Endometrium (tissue), 2 donors: Measurements from ENCODE around the gene NDUFC1.
"Not testable (repeated sequence)": the region's sequence is repeated elsewhere in the genome, so short reads cannot be mapped to it uniquely, and the experiment has no call there.

Experiments used
- FAIRE-seq: peaks from 2 replicates; lab custom pipeline; 2012; peaks lifted over from hg19 to GRCh38; lab: Jason Lieb, UNC
- donor health status: control.
- donor health status: control.

NDUFC1 gene

DNA sequence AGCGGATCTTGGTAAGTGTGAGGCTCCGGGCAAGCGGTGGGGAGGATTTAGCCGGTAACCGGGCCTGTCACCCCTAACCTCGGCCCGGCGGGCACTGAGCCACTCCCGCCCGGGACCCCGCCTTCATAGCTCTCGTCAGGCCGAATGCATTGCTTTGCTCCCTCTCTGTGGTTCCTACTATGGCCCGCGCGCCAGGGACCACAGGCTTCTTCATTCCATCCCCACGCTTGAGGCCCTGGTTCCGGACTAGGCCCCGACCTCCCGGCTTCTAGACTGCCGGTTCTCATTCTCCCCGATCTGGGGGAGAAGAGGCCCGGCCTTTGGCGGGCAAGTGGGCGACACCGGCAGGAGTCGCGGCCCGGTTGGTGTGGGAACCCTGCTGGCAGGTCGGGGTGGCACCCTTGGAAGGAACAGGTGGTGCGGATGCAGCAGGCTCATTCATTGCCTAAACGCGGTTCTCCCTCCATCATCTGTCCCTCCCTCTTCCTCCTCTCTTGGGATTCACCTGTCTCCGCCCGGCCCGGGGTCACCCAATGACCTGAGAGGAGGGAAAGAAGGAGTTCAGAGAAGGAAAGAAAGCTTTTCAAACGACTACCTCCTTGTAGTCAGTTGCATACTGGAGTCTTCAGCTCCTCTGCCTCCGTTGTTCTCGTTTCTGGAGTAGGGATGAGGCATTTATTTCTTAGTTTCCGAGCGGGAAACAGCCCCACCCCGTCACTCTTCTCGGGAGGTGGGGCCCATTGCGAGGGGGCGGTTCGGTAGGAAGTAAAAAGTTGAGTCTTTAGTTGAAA lies at the start of gene NDUFC1:
Gene NDUFC1, minus strand, starts transcription at position 657 of the 791 bp plus-strand sequence. CDS start 6,679 bp downstream, outside the sequence.
- FAIRE-seq: no peak

DNA sequence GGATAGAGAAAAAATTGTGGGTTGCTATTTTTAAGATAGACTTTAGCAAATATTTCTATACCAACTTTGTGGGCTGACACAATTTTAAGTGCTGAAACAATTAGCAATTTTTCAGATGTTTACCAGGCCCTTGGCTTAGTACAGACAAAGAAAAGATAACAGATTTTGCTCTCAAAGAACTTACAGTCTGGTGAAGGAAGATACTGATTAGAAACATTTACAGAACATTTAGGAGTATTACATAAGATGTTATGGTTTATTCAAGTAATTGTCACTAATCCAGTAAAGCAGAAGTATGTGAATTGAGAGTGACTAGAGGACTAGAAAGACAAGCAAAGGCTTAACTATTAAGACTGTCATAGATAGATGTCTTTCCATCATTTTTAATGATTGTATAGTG lies 35.3 kb upstream of the NDUFC1 start:
- FAIRE-seq: no peak

DNA sequence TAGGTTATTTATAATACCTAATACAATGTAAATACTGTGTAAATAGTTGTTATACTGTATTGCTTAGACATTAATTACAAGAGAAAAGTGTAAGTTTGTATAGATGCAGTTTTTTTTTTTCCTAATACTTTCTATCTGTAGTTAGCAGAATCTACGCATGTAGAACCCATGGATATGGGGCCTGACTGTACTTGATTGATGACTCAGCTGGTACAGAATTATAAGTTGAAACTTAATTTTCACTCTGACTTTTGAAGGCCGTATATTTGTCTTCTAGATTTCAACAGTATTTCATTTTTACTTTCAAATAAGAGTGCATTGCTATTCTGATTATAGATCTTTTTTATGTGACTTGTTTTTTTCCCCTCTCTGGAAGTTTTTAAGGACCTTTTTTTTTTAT lies 30.8 kb upstream of the NDUFC1 start:
- no peak for FAIRE-seq

DNA sequence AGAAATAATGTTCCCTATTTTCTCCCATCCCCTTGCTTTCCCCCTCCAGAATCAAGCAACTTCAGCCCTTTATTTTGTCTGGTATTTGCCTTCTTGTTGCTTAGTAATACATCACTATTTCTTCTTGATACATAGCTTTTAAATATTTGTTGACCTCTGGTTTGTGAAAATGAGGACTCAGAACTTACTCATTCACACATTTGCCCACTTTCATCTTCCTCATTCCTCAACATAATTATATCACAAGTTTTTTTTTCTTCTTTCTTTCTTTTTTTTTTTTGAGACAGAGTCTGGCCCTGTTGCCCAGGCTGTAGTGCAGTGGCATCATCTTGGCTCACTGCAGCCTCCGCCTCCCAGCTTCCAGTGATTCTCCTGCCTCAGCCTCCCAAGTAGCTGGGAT lies 28.9 kb upstream of the NDUFC1 start:
- FAIRE-seq: no peak

DNA sequence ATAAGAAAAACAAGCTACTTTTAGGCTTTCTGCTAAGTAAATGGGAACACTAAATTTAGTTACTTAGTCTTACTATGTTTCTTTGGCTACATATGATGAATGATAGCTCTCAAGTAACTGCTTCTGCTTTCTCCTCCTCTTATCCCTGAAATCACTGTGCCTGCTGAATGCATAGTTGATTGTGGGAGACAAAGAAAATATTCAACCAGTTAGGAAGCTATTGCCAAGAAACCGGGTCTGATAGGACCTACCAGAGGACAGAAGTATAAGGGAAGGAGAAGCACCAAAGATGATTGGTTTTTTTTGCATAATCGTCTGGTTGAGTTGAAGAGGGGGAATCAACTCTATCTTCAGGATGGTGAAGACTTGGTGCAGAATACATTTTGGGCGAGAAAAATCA lies 28.0 kb upstream of the NDUFC1 start:
- FAIRE-seq: no peak

DNA sequence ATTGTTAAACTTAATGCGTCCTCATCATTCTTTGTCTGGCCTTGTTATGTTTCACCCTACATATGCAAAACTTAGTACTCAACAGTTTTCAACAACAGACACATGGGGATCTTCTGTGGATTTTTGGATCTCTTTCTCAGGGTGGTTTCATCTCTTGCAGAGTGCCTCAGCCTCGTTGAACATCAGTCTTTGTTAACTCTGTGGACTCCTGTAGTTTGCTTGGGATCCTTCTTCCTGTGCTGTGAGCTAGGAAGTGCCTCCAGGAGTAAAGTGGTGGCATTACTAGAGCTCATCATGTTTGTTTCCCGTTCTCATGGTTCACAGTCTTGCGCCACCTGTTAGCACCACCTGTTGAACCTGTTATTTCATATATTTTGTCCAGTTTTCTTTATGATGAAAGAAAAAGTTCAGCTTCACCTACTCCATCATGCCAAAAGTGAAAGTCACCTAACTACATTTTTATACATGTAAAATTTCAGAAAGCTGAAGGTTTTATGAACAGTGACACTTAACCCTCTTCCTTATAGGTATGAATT lies 27.5 kb upstream of the NDUFC1 start:
- FAIRE-seq: no peak

DNA sequence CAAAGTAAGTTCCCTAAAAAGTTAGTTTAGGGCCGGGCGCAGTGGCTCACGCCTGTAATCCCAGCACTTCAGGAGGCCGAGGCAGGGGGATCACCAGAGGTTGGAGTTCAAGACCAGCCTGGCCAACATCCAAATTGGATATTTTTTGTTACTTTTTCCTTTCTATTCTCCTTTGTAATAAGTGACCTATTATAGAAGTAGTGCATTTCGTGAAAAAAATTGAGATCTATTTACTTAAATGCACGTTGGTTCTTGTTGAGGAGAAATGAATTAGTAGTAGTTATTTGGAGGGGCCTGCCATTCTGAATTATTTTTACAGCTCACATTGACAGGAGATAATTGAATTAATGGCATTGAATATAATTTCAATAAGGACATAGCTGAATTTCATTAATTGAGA lies 22.3 kb upstream of the NDUFC1 start:
- FAIRE-seq: no peak

DNA sequence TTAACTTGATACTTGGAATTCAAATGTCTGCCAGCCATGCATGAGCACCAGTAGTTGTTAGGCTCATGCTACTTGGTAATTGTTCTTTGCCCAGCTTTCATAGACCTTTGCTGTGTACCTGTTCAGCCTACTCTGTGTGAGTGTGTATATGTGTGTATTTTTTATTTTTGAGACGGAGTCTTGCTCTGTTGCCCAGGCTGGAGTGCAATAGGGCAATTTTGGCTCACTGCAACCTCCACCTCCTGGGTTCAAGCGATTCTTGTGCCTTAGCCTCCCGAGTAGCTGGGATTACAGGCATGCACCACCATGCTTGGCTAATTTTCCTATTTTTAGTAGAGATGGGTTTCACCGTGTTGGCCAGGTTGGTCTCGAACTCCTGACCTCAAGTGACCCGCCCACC lies 20.3 kb upstream of the NDUFC1 start:
- not testable (repeated sequence) for FAIRE-seq

DNA sequence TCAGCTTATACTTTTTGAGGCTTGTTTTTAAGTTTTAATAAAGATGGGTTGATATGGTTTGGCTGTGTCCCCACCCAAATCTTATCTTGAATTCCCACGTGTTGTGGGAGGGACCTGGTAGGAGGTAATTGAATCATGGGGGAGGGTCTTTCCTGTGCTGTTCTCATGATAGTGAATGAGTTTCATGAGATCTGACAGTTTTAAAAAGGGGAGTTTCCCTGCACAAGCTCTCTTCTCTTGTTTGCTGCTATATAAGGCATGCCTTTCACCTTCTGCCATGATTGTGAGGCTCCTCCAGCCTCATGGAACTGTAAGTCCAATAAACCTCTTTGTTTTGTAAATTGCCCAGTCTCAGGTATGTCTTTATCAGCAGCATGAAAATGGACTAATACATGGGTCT lies 19.8 kb upstream of the NDUFC1 start:
- not testable (repeated sequence) for FAIRE-seq

DNA sequence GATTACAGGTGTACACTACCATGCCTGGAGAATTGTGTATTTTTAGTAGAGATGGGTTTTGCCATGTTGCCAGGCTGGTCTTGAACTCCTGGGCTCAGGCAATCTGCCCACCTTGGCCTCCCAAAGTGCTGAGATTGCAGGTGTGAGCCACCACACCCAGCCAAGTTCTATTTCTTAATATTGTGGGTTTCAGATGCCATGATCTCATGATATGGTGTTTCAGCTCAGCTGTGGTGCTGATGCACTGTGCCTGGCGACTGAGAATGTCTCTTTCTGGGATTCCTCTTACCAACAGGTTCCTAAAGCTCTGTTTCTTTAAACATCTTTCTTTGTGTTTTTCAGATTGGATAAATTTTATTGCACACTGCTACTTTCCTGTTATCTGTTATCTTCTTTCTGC lies 17.3 kb upstream of the NDUFC1 start:
- no peak for FAIRE-seq

DNA sequence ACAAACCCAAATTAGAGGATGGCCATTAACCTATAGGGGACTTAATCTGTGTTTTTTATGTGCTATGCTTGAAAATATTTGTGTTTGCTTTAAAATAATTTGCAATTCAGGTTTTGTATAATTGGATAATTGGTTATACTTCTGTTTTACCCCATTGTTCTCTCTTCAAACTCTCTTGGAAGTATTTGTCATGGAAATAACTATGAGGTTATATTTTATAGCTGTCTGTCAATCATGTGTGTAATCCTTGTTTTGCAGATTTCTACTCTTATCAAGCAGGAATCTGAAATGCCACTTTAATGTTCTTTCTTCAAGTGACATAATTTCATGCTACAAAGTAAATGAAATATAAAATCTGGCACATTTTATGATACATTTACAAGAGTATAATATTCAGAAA lies 15.4 kb upstream of the NDUFC1 start:
- FAIRE-seq: no peak

DNA sequence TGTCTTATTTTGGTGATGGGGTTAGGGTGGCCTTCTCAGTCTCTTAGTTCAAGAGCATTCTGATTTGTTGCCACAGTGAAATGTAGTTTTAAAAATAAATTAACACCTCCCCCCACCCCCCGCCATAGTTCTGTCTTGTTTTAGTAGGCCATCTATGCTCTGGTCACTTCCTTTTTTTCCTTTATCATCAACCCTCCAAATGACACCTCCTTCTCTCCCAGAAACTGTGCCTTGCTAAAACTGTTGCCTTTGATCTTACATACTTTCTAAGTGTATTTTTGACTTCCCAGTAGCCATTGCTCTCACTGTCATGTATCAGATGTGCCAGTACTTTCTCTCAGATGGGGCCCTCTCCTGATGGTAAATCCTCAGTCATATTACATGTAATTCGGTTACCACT lies 14.5 kb upstream of the NDUFC1 start:
- no peak for FAIRE-seq

DNA sequence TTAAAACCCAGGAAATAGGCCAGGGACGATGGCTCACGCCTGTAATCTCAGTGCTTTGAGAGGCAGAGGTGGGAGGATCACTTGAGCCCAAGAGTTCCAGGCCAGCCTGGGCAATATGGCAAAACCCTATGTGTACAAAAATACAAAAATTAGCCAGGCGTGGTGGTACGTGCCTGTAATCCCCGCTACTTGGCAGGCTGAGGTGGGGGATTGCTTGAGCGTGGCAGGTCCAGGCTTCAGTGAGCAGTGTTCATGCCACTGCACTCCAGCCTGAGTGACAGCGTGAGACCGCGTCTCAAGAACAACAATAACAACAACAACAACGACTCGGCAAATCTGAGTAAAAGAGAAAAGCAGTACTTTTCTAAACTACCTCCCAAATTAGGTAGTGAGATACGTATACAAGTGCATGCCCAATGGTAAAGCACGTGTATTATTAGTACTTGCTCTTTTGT lies 13.0 kb upstream of the NDUFC1 start:
- FAIRE-seq: no peak

DNA sequence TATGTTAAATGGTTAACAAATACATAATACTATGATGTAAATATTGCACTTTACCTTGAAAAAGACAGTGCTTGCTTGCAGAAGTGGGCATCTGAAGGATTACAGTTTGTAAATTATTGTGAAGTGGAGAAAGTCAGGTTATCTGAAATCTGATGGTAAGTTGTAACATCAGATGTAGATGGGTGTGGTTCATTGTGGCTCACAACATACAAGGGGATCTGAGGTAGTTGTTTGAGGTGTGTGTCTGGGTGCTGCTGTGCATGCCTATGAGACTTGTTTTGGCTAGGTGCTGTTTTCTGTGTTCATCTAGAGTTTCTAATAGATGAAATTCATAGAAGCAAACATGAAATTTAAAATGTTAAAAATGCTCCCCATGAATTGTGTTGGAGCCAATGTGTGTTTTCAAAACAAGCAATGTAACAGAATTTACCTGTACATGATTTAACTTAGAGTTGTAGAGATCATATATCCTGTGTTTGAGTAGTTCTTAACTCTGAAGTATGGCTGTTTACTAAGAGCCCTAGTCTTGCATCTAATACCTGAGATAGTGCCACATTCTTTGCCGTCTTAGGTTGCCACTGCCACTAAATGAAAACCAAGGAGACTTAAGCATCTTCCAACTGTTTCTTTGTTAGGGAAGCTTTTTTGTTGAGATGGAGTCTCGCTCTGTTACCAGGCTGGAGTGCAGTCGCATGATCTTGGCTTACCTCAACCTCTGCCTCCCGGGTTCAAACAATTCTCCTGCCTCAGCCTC lies 11.9 kb upstream of the NDUFC1 start:
- no peak for FAIRE-seq

DNA sequence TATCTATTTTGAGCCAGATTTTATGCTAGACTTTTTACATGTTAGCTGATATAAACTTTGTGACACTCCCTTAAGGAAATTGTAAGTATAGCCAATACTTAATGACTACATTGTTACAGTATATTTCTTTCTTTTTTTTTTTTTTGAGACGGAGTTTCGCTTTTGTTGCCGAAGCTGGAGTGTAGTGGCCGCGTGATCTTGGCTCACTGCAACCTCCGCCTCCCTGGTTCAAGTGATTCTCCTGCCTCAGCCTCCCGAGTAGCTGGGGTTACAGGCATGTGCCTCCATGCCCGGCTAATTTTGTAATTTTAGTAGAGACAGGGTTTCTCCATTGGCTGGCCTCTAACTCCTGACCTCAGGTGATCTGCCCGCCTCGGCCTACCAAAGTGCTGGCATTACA lies 11.1 kb upstream of the NDUFC1 start:
- FAIRE-seq: not testable (repeated sequence)

DNA sequence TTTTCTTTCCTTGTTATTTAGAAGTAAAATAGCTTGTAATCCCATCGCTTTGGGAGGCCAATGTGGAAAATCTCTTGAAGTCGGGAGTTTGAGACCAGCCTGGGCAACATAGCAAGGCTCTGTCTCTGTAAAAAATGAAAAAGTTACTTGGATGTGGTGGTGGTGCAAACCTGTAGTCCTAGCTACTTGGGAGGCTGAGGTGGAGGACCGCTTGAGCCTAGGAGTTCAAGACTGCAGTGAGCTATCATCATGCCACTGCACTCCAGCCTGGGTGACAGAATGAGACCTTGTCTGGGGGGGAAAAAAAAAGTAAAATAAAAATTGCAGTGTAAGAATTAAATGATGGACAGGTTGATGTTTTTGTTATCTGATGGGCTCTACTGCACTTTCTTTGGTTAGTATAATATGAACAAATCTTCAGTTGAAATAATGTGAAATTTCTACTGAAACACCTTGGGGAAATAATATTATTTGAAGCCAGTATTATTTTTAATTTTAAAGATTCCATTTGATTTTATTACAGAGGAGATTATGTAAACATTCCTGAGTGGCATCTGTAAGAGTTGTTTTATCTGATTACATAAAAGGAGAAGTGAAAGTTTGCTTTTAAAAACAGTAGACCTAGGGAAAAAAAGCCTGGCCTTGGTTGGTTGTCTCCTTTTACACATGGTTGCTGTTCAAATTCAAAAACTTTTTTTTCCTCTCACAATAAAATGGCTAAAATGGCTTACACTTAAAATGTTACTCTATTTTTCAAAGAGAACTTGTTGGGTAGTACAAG lies 10.5 kb upstream of the NDUFC1 start:
- peak; percentile 78 for FAIRE-seq

DNA sequence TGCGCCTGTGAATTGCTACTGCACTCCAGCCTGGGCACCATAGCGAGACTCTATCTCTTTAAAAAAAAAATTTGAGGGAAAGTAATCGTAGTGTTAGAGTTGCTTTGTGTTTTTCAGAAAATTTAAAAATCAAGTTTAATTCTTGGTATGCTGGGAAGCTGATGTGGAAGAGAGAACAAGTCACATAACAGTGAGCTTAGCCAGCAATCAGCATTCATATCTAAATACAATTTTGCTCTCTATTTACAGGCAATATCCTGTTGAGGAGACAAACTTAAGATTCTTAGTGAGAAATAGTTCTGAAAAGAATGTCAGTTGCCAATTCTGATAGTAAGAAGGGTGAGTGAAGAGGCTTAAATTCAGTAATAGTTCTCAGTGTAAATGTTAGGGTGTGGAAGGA lies 9.6 kb upstream of the NDUFC1 start:
- FAIRE-seq: no peak

DNA sequence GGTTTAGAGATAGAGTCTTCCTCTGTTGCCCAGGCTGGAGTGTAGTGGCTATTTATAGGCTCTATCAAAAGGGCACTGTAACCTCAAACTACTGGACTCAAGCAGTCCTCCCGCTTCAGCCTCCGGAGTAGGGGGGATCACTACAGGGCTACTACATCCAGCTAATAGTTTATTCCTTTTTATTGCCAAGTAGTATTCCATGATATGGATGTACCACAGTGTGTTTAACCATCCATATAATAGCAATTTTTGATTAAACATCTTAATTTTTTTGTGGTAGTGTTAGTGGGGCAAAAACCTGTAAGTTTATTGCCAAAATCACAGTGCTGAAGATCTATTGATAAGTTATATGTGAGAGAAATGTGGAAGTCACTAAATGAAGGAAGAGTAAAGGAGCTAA lies 2.6 kb upstream of the NDUFC1 start:
- no peak for FAIRE-seq

DNA sequence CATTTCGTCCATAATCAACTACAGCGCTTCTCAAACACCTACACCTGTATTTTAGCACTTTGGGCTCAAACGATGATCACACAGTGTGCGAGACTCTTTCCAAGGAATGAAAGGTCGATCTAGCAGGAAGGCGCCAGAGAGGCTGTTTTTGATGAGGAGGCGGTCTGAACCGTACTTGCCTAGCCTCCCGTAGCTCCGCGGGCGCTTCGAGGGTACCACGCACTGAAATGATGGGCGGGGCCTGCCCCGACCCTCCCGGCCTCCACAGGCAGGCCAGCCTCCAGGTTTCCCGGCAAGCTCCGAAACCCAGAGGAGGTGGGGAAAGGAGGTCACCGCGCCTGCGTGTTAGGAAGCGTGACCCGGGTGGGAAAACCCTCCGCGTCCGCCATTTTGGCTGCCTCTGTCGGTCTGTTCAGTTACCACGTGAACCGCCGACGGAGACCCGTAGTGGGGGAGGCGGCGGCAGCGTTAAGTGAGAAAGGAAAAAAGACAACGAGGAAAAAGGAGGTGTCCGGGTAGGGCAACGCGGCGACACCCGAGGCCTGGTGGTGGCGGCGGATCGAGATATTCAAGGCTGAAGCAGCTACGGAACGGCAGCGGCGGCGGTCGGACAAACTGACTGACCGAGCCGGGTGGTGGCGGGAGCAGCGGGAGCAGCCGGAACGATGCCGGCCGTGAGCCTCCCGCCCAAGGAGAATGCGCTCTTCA lies 1.0 kb downstream of the NDUFC1 start, which contains the start of gene NAA15:
Gene NAA15, plus strand, starts transcription at position 393 of the 708 bp plus-strand sequence. Its CDS starts 273 bp downstream, at position 666.
- FAIRE-seq: peak; percentile 92

DNA sequence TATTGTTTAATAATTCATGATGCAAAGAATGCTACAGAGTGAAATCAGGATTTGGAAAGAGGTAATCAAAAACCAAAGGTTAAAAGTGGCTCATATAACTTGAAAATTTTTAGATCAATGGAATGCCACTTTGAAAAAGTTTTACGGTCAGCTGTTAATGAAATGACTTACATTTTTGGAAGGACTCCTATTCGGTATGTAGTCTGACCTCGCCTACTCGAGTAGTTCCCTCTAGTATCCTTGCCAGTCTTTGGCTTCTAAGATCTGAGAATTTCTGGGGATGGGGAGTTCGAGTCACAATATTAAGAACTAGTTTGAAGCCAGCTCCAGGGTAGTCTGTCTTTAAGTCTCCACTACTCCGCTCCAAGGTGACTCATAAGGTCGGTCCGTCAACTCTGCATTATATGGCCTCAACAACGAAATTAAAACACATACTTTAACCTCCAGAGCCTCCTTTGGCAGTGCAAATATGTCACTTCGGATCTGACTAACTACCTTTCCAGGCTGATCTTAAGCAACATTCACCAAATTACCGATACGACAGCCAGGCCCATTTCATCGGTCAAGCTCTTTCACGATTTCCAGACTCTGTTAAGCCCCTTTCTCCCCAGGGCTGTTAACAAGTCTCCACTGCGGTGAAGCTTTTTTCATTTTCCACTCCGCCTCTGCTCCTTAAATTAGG lies 1.7 kb downstream of the NDUFC1 start:
- no peak for FAIRE-seq

DNA sequence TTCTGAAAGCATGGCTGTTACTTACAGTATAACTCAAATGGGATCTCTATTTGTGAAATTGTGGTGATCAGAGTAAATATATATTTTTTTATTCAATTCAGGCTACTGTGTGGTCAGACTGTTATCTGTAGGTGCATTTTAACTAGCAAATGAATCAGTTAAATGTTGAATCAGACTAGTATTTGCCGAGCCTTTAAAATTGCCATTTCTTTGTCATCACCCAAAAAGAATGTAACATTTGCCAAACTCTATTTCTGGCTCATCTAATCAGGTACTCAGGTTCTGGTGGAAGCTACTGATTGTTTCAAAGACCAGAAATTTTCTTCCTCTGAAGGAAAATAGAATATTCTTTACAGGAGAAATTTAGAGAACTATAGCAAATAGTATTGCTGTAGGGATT lies 2.7 kb downstream of the NDUFC1 start:
- FAIRE-seq: no peak
